H9 (cell line): ENCODE measurements around the gene KCNK5. TPM values are rescaled to one million over a fixed set of nuclear protein-coding genes. Genes with fewer than 3 reads are reported as not detected.

Experiments
- DNase-seq: peaks from one replicate; pipeline ENCODE4 v3.0.0-alpha.2; 2017
- H2AFZ ChIP-seq: one replicate; pipeline ENCODE4 v1.6.1; 2013; ENCODE audit warnings: mild to moderate bottlenecking, low read length, control low read depth, moderate library complexity
- H2AK5ac ChIP-seq: 2 replicates; pipeline ENCODE4 v1.6.1; 2013; ENCODE audit warnings: low read length, control low read depth, mixed read lengths; ENCODE audit not compliant: insufficient read length
- H2BK120ac ChIP-seq: one replicate; pipeline ENCODE4 v1.6.1; 2013; ENCODE audit warnings: low read depth, mild to moderate bottlenecking, low read length, control low read depth, inconsistent platforms; ENCODE audit not compliant: poor library complexity, severe bottlenecking
- H2BK12ac ChIP-seq: 2 replicates; pipeline ENCODE4 v1.6.1; 2013; ENCODE audit warnings: low read length, control low read depth, mixed read lengths, low read depth; ENCODE audit not compliant: insufficient read length
- H2BK15ac ChIP-seq: 2 replicates; pipeline ENCODE4 v1.6.1; 2013; ENCODE audit warnings: low read depth, low read length, control low read depth
- H2BK20ac ChIP-seq: one replicate; pipeline ENCODE4 v1.6.1; 2013; ENCODE audit warnings: low read depth, mild to moderate bottlenecking, low read length, control low read depth, inconsistent platforms; ENCODE audit not compliant: poor library complexity, severe bottlenecking
- H2BK5ac ChIP-seq: 2 replicates; pipeline ENCODE4 v1.6.1; 2013; ENCODE audit warnings: low read length, control low read depth, mixed read lengths; ENCODE audit not compliant: insufficient read length
- H3K14ac ChIP-seq: 2 replicates; pipeline ENCODE4 v1.6.1; 2013; ENCODE audit warnings: low read length, control low read depth; ENCODE audit not compliant: insufficient read depth
- H3K18ac ChIP-seq: 2 replicates; pipeline ENCODE4 v1.6.1; 2013; ENCODE audit warnings: low read depth, mild to moderate bottlenecking, mixed read lengths, low read length, control low read depth; ENCODE audit not compliant: insufficient read length
- H3K23ac ChIP-seq: 2 replicates; pipeline ENCODE4 v1.6.1; 2013; ENCODE audit warnings: low read length, control low read depth, mixed read lengths, low read depth; ENCODE audit not compliant: insufficient read length
- H3K23me2 ChIP-seq: 2 replicates; pipeline ENCODE4 v1.6.1; 2013; ENCODE audit warnings: low read depth, mild to moderate bottlenecking, mixed read lengths, low read length, control low read depth; ENCODE audit not compliant: insufficient read length, poor library complexity, severe bottlenecking
- H3K27ac ChIP-seq: 2 replicates; pipeline ENCODE4 v1.5.1; 2013; ENCODE audit warnings: low read length, control low read depth, mixed read lengths, low read depth; ENCODE audit not compliant: insufficient read length
- H3K27me3 ChIP-seq: 2 replicates; pipeline ENCODE4 v1.6.1; 2013; ENCODE audit warnings: low read length, control low read depth, inconsistent platforms; ENCODE audit not compliant: insufficient read depth
- H3K4ac ChIP-seq: 2 replicates; pipeline ENCODE4 v1.6.1; 2013; ENCODE audit warnings: low read depth, mild to moderate bottlenecking, control low read depth, inconsistent platforms, low read length, moderate library complexity
- H3K4me1 ChIP-seq: 2 replicates; pipeline ENCODE4 v1.6.1; 2013; ENCODE audit warnings: low read length, control low read depth, inconsistent platforms; ENCODE audit not compliant: insufficient read depth
- H3K4me2 ChIP-seq: 2 replicates; pipeline ENCODE4 v1.6.1; 2013; ENCODE audit warnings: low read length, control low read depth, mixed read lengths; ENCODE audit not compliant: insufficient read length, insufficient read depth
- H3K56ac ChIP-seq: 2 replicates; pipeline ENCODE4 v1.6.1; 2013; ENCODE audit warnings: low read depth, mild to moderate bottlenecking, mixed read lengths, low read length, control low read depth; ENCODE audit not compliant: insufficient read length
- H3K79me1 ChIP-seq: 2 replicates; pipeline ENCODE4 v1.6.1; 2013; ENCODE audit warnings: low read depth, mild to moderate bottlenecking, moderate library complexity, low read length, control low read depth, inconsistent platforms; ENCODE audit not compliant: insufficient read depth, poor library complexity, severe bottlenecking
- H3K79me2 ChIP-seq: 2 replicates; pipeline ENCODE4 v1.6.1; 2013; ENCODE audit warnings: low read length, control low read depth, inconsistent platforms; ENCODE audit not compliant: insufficient read depth
- H3K9ac ChIP-seq: 2 replicates; pipeline ENCODE4 v1.6.1; 2013; ENCODE audit warnings: low read length, control low read depth, mixed read lengths; ENCODE audit not compliant: insufficient read length; ENCODE audit errors: extremely low read depth
- H3K9me3 ChIP-seq: one replicate; pipeline ENCODE4 v1.6.1; 2013; ENCODE audit warnings: low read depth, low read length, inconsistent platforms; ENCODE audit not compliant: control insufficient read depth
- H3T11ph ChIP-seq: one replicate; pipeline ENCODE4 v1.6.1; 2013; ENCODE audit warnings: mild to moderate bottlenecking, low read length, control low read depth, inconsistent platforms
- H4K20me1 ChIP-seq: one replicate; pipeline ENCODE4 v1.6.1; 2013; ENCODE audit not compliant: control insufficient read depth, insufficient read length, insufficient read depth
- H4K5ac ChIP-seq: 2 replicates; pipeline ENCODE4 v1.6.1; 2013; ENCODE audit warnings: low read depth, mild to moderate bottlenecking, mixed read lengths, low read length, control low read depth; ENCODE audit not compliant: insufficient read length
- H4K8ac ChIP-seq: replicated peaks from 2 replicates; pipeline ENCODE4 v1.6.1; 2013; ENCODE audit warnings: low read length, control low read depth, mixed read lengths, low read depth; ENCODE audit not compliant: insufficient read length
- H4K91ac ChIP-seq: 2 replicates; pipeline ENCODE4 v1.6.1; 2013; ENCODE audit warnings: low read depth, mild to moderate bottlenecking, moderate library complexity, mixed read lengths, low read length, control low read depth; ENCODE audit not compliant: insufficient read length
- H3K27ac Mint-ChIP-seq, 3 experiments: 2 replicates in 2 of 3; 3 replicates in 1 of 3; pipeline ENCODE4 v1.8.0; 2020 to 2021; ENCODE audit warnings: mixed read lengths in 3 of 3, mild to moderate bottlenecking in 1 of 3, moderate library complexity in 1 of 3
- H3K27me3 Mint-ChIP-seq: 2 replicates; pipeline ENCODE4 v1.8.0; 2021; ENCODE audit warnings: low read depth, mild to moderate bottlenecking, moderate library complexity, mixed read lengths
- H3K36me3 Mint-ChIP-seq, 3 experiments: 2 replicates in 2 of 3; 3 replicates in 1 of 3; pipeline ENCODE4 v1.8.0; 2020 to 2021; ENCODE audit warnings: low read depth in 3 of 3, mixed read lengths in 3 of 3; ENCODE audit not compliant: insufficient read depth in 1 of 3
- H3K4me1 Mint-ChIP-seq, 2 experiments: 2 replicates each; pipeline ENCODE4 v1.8.0; 2020; ENCODE audit warnings: mixed read lengths in 2 of 2
- H3K4me3 Mint-ChIP-seq, 2 experiments: 2 replicates in 1 of 2; 3 replicates in 1 of 2; pipeline ENCODE4 v1.8.0; 2020 to 2021; ENCODE audit warnings: mild to moderate bottlenecking in 2 of 2, mixed read lengths in 2 of 2, moderate library complexity in 1 of 2
- H3K9me3 Mint-ChIP-seq, 2 experiments: 2 replicates in 1 of 2; 3 replicates in 1 of 2; pipeline ENCODE4 v1.8.0; 2020; ENCODE audit warnings: mild to moderate bottlenecking in 2 of 2, mixed read lengths in 2 of 2, moderate library complexity in 1 of 2
- CTCF ChIP-seq: fragments of 200-600 bp; sonication (generic); conservative IDR thresholded peaks from 3 replicates; pipeline ENCODE4 v1.8.0; 2021; ENCODE audit warnings: antibody characterized with exemption, mild to moderate bottlenecking
- whole genome bisulfite sequencing: extraction: QIAGEN DNeasy Blood & Tissue Kit; methylation state at CpG from one replicate; pipeline ENCODE4 v1.1.7; 2013; ENCODE audit warnings: missing lambda C conversion rate, low lambda C conversion rate, mixed read lengths; ENCODE audit not compliant: insufficient read length; ENCODE audit errors: extremely low coverage; 5-methylcytosine and 5-hydroxymethylcytosine counted together
- long read RNA-seq: library from polyadenylated mRNA; unstranded; transcript quantifications from one replicate; pipeline ENCODE4 v2.0.0, GENCODE V29; 2020
- total RNA-seq: library from RNA; stranded (reverse); gene quantifications from 2 replicates; pipeline ENCODE4 v1.2.1, GENCODE V29; 2021

Gene KCNK5
- total RNA-seq = 30.0 and 31.8 TPM in 2 replicates
- long read RNA-seq, transcript KCNK5-201 (5 exons, 3,756 nt) = major isoform, 138 of 195 reads
- long read RNA-seq, partial matches to known transcripts = 1 of 195 reads
- long read RNA-seq, other reads (novel, unspliced or antisense) = 56 of 195 reads

DNA sequence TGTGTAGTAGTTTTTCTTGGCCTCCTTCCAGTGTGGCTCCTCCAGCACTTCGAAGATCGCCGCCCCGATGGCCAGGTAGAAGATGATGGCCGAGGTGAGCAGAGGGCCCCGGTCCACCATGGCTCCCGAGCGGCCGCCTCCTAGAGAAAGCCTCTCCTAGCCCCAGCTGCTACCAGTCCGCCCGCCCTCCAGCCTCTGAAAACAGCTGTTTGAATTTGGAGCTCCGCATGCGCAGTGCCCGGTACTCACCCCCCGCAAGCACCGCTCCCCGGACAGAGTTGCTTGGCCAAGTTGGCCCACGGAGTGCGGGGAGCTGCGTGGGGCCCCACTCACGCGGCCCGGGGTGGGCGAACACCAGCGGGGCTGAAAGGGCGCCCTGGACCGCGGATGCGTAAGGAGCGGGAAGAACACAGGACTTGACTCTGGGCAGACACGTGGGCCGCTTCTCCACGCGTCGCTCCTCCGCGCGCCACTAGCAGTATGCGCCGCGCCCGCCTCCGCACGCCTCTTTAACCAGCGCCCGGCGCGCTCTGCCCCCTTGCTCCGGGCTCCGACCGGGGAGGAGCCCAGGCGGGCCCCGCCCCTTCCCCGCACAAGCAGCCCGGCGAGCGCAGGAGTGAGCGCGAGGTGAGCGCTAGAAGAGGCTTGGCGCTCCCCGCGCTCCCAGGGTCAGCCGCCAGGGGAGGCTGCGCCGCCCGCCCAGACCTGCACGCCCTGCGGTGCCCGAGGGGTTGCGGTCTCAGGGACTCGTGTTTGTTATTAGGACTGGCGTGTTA, at the start of gene KCNK5:
KCNK5 (minus strand) TSS at position 484 of the 776 bp plus-strand sequence; CDS start at position 120, 364 bp downstream.
- DNase-seq = peak; percentile 94
- H4K20me1 ChIP-seq = no peaks in the 10 kb centered on the region
- peak within 1 kb of the TSS; percentile 81 for H3K18ac ChIP-seq
- peaks cover 40% of the 10 kb centered on the region; the same call in 1 of the 2 replicates for H3K79me2 ChIP-seq
- H3K23ac ChIP-seq = no peak within 1 kb of the TSS
- H3K9ac ChIP-seq = peak within 1 kb of the TSS; percentile 81
- H3K4me1 Mint-ChIP-seq = peaks cover 75 to 80% of the 10 kb centered on the region in 2 experiments
- TF ChIP-seq CTCF = peak; percentile 96
- no peak within 1 kb of the TSS for H2BK20ac ChIP-seq
- no peak within 1 kb of the TSS for H4K8ac ChIP-seq
- no peaks in the 10 kb centered on the region for H3K27me3 ChIP-seq
- no peak within 1 kb of the TSS for H3K56ac ChIP-seq
- peaks cover 30% of the 10 kb centered on the region for H3K4me1 ChIP-seq
- H3K27ac Mint-ChIP-seq = peak within 1 kb of the TSS in 2 of 3 experiments; percentile 85 to 86; a peak in 6 of 7 replicates
- H3K79me1 ChIP-seq = peaks cover 15% of the 10 kb centered on the region
- no peak within 1 kb of the TSS for H2BK120ac ChIP-seq
- H2AFZ ChIP-seq = no peak within 1 kb of the TSS
- no peak within 1 kb of the TSS for H4K5ac ChIP-seq
- peaks cover 2% of the 10 kb centered on the region; the same call in 1 of the 2 replicates for H3K27me3 Mint-ChIP-seq
- no peaks in the 10 kb centered on the region for H3K9me3 Mint-ChIP-seq
- no peak within 1 kb of the TSS for H3K27ac ChIP-seq
- no peak within 1 kb of the TSS for H2BK5ac ChIP-seq
- peak within 1 kb of the TSS; percentile 90 to 96 for H3K4me3 Mint-ChIP-seq
- H4K91ac ChIP-seq = no peak within 1 kb of the TSS
- peak within 1 kb of the TSS; percentile 93 for H3K4me2 ChIP-seq
- H2AK5ac ChIP-seq = no peak within 1 kb of the TSS
- H3K36me3 Mint-ChIP-seq = peaks cover 5 to 20% (median 19%) of the 10 kb centered on the region in 3 experiments; a peak in 5 of 7 replicates
- H3K14ac ChIP-seq = peak within 1 kb of the TSS; percentile 70
- no peak within 1 kb of the TSS for H2BK12ac ChIP-seq
- no peak within 1 kb of the TSS; the same call in 1 of the 2 replicates for H3K4ac ChIP-seq
- H3K9me3 ChIP-seq = no peaks in the 10 kb centered on the region
- no CpG with 5 or more reads among the region's 73 CpGs for WGBS
- H2BK15ac ChIP-seq = no peak within 1 kb of the TSS; the same call in 1 of the 2 replicates
- peaks cover 19% of the 10 kb centered on the region for H3K23me2 ChIP-seq
- H3T11ph ChIP-seq = no peak within 1 kb of the TSS
